ENCODE measurements around the gene SNRPA.
A peak's percentile ranks its signal among the peaks of the same experiment; 100 is the strongest.
"Not testable (repeated sequence)": the region's sequence is repeated elsewhere in the genome, so short reads cannot be mapped to it uniquely, and the experiment has no call there.

SNRPA gene

DNA sequence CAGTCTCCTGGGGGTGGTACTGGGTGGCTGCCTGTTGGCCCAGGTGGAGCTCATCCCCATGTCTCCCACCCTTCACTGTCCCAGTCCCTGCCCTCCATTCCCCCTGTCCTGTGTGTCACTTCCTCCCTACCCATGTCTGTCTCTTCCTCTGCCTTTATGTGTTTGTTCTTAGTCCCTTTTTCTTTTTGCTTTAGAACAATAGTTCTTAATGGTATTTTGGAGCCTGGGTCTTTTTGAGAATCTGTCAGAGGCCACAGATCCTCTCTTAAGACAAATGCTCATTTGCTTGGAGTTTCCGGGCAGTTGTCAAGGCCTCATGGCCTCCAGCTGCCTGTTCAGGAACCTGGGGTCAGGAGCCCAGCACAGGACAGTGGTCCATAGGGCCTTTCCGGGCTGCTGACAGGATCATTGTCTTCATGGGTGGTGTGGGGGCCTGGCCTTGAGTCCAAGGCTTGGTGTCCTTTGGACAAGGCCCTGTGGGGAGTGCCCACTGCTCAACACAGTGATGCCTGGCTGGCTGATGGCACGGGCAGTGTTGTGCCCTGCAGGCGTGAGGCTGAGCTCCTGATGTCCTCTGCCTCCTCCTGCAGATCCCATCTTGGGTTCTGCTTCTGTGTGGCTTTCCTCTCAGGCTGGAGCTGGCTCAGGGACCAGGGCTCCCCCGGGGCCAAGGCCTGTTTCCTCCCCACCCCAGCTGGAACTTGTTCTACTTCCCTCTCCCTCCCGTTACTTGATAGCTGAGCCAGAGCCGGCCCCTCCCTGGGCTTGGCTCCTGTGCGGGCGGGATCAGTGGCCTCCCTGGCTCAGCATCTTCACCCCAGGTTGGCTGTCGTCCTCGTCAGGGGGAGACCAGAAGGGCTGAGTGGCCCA is 51.5 kb downstream of the SNRPA start:
- no peak for DNase-seq

DNA sequence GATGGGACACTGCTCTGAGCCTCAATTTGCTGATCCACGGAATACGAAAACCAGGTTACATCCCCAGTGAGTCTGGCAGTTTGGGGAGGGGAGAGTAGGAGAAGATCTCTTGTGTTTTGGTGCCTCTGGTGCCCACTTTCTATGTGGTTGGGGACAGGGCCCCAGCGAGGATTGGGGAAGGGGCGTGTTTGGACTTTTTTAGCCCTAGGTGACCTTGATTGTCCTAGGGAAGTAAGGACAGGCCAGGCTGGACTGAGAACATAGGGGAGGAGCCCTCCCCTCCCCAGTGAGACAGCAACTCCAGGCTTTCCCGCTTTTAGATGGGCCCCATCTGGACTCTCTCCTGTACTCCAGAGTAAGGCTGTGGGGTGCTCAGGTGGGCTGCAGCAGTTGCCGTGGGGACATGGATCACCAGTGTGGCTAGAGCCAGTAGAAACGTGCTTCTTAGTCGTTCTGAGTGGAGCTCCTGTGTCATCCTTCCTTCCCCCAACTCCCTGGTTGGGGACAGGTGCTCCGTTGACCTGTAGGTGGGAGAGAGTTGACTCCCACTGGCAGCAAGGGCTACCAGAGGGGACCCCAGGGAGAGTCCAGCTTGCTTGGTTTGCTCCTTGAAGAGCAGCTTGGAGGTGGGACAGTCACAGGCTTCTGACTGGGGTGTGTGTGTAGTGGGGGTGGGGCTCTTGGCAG is 52.3 kb downstream of the SNRPA start:
- no peak for DNase-seq

DNA sequence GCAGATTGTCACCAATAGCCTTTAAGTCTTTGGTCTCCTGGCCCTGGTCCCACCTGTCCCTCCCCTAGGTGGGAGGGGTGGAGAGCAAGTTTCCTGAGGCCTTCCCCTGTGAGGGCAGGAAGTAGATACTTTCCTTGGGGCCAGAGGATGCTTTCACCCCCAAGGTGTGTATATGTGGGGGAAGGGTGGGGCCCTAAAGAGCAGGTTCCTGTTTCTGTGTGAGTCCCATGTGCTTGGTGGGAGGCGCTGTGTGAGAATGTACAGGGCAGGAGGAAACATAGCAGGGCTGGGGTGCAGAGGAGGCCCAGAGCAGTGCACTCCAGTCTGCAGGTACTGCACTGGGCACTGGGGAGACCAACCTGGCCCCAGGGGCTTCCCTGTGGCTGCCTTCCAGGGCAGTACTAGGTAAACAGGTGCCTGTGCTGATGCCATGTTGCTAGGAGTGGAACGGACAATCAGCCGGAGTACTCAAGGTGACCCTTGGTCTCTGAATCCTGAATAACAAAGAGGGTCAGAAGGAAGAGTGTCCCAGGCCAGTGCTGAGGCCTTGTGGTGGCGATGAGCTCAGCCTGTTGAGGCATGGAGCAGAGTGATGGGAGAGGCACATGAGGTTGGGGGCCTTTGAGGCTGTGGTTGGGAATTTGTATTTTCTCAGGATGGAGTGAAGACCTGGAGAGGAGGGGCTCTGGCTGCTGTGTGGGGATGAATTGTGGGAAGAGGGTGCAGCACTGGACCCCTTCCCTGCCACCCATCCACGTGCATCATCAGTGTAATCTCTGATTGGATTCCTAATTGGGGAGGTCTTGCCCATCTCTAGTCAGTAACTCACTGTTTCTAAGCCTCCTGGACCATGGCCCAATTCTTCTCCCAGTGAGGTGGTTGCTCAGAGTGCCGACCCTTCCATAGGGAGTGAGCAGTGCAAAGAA is 53.1 kb downstream of the SNRPA start:
- DNase-seq = no peak

DNA sequence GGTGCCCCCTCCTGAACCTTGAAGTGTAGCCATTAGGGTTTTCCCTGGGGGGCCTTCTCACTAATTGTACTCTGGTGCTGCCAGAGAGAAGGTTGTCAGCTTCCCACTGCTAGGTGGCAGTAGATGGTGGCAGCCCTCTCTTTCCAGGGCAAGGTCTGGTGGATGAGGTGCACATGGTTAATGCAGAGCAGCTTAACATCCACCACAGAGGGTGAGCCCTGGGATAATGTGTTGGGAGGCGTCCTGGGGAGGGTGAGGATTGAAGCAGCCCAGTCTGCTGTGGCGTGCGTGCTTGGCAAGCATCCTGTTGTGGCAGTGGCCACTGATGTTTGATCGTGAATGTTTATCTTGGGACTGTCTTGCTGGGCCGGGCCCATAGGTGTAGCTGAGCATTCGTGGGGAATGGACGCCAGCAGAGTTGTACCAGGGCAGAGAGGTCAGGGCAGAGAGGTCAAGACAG is 53.8 kb downstream of the SNRPA start:
- DNase-seq = no peak

DNA sequence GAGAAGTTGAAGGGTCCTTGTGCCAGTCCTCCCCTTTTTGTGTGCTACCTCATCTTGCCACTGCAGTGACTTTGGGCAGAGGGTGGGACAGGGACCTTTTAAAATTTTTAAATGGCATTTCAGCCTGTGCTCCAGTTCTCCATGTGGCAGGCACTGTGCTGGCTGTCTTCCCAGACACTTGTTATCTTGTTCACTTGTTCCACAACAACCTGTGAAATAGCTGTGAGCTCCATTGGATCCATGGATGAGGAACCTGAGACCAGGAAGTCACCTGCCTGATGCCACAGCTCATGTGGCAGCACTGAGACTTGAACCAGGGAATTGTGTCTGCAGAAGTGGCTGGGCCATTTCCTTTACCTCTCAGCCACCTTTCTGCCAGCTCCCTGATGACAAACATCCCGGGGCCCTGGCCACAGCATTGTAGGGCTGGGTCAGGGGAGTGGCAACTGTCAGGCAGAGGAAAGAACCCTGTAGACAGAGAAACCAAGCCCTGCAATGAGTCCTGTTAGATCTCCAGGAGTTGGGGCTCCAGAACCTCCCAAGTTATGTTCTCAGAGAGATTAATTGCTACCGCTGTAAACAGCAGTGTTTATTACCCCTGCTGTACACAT is 54.4 kb downstream of the SNRPA start:
- DNase-seq = no peak

DNA sequence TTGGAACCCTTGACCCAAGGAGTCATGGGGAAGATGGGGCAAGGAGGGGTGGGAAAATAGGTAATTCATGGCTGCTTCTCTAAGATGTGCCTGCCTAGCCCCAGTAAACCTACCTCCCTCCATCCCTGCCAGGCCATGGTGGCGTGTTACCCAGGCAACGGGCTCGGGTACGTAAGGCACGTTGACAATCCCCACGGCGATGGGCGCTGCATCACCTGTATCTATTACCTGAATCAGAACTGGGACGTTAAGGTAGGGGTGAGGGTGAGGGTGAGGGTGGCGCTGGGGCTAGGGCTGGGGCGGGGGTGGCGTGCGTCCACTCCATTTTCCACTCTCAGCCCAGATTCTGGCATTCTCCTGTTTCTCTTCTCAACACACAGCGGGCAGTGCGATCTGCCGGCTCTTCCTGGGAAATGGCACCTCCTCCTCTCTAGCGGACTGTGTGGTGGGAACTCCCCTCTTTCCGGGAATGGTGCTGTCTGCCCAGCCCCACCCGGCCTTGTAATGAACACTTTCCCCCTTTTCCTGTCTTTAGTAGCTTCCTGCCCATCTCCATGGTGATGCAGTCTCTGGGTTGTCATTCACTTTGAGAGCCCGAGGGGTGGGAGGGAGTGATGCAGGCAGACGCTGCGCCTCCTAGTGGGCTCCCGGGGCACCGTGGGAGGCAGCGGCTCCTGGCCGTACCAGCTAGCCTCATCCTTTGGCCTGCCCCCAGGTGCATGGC is 55.6 kb downstream of the SNRPA start:
- DNase-seq = peak; percentile 5

DNA sequence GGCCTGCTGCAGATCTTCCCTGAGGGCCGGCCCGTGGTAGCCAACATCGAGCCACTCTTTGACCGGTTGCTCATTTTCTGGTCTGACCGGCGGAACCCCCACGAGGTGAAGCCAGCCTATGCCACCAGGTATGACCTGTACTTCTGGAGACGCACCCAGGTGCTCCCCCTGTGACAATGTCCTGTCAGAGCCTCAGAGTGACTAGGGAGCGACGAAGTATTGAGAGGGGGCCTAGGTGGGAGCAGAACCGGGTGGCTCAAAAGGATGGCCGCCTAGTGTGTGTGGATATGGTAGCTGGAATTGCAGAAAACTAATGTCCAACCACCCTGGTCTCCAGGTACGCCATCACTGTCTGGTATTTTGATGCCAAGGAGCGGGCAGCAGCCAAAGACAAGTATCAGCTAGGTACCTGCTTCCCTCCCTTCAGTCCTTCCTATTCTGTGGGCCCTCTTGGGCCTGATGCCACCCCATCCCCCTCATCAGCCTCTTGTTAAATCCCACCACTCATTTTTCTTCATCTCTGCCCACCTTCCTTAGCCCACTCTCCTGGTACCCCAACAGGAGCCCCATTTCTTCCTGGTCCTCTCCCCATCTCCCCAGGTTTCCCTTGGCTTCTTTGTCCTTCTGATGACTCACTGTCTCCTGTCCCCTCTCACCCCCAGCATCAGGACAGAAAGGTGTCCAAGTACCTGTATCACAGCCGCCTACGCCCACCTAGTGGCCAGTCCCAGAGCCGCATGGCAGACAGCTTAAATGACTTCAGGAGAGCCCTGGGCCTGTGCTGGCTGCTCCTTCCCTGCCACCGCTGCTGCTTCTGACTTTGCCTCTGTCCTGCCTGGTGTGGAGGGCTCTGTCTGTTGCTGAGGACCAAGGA is 56.4 kb downstream of the SNRPA start:
- no peak for DNase-seq

DNA sequence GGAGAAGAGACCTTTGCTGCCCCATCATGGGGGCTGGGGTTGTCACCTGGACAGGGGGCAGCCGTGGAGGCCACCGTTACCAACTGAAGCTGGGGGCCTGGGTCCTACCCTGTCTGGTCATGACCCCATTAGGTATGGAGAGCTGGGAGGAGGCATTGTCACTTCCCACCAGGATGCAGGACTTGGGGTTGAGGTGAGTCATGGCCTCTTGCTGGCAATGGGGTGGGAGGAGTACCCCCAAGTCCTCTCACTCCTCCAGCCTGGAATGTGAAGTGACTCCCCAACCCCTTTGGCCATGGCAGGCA is 57.0 kb downstream of the SNRPA start:
- DNase-seq = no peak

DNA sequence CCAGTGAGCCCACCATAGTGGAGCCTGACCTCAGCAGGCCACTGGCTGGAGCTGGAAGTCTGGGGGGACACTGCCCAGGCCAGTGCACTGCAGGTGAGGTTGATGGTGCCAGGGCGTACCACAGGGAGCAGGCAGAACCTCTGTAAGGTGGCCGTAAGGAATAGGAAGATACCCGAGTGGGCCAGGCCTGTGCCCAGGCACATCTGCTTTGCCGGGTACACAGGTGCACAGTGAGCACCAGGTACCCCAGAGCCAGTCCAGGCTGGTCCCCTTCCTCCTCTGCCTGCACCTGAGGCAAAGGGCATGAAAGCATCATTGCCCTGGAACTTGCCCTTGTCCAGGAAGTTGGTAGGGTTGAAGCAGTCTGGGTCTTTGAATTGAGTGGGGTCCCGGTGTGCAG is 57.5 kb downstream of the SNRPA start:
- DNase-seq = no peak

DNA sequence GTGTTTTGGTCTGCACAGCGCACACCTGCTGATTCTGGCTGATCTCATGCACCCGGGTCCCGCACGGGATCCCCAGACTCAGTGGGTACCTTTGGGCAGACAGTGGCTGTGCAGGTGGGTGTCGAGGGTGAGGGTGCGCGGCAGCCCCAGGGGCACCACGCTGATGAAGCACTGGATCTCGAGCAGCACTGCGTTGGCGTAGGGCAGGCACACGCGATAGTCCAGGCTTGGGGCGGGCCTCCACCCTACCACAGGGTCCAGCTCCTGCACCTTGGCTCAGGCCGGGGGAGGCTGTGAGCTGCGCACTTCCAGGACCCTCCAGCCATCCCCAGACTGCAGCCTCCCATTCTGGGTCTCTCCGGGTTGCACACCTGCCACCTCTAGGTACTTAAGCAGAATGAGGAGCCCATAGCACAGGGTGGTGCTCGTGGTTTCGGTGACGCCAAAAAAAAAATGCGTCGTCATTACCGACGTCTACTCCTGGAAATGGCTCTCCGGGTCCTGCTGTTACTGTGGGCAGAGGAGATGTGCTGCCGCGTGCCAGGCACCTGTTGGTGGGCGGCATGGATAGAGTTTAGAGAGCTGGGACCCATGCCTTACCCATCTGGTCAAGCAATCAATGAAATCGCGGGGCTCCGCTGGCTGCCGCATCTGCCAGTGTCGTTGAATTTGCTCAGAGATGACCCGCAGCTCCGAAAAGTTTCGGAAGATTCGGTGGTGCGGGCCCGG is 58.5 kb downstream of the SNRPA start:
- no peak for DNase-seq

DNA sequence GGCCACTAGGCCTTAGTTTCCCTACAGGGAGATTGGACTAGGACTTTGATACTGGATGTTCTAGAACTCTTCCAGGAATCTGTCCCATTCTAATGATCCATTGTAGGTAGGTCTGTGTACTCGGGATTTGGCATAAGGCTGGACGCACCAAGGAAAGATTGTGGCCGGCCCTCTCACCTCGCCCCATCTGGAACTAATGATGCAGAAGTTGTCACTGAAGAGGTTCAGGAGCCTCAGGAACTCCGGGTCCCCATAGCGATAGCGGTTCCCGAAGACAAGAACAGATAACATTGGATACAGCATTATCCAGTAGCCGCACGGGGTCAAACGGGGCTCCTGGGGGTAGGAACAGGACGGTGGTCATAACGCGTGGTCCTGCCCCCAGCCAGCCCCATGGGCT is 59.2 kb downstream of the SNRPA start:
- DNase-seq = no peak

DNA sequence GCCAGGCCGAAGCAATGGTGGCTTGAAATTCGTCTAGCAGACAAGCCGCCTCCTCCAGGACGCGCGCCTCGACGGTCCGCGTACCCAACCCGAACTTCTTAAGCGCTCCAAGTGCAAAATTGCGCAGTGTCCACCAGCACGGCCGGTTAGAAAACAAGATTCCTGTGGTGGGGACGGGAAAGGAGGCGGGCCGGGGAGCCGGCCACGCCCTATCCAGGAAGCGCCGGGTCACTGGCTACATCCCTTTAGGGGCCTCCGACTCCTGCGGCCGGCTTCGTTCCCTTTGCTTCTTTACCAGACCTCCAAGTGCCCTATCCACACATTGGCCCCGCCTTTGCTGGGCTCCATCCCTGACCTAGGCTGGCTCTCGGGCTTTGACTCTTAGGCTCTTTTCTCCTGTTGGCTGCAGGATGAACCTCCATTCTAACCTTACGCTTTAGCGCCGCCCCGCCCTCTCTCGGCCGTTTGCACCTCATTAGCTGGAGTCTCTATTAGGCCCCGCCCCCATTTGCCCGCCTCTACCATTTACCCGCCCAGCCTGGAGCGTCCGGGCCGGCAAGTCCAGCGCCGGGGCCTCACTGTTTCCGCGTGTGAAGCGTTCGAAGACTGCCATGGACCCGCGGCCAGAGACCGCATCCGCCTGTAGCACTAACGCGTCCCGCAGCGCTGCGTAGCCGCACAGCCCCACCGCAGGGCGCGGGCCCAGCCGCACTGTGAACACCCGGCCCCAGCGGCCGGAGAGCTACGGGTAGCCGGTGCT is 59.8 kb downstream of the SNRPA start:
- not testable (repeated sequence) for DNase-seq

DNA sequence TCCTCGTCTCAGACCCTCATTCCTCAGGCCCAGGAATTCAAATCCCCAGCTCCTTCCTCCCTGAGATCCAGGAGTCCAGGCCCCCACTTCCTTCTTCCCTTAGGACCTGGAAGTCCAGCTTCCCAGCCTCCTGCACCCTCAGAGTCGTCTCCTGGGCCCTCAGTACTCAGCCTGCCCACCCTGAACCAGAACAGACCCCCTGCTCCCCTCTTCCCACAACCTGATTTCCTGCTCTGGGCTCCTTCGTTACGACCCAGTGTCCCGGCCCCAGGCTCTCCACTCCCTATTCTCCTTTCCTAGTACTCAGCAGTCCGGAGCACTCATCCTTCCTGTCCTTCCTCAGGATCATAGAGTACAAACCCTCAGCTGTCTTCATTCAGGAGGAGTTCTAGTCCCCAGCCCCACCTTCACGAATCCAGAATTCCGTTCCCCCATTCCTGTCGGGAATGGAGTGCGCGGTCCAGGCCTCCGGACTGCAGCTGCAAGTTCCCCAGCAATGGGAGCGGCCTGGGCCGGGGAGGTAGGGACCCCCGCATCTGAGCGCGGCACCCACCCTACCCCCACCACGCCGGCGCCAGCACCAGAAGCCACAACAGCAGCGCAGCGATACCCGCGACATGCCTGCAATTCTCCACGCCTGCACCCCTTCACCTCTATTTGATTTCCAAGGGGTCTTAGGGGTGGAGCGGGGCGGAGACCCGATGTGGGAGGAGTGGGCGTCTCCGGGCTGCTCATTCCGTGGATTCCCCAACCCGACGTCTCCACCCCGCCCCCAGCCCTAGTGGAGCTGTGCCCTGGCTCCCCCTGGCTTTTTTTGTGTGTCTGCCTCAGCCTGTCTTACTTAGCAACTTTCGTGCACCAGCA is 60.7 kb downstream of the SNRPA start:
- DNase-seq = no peak

DNA sequence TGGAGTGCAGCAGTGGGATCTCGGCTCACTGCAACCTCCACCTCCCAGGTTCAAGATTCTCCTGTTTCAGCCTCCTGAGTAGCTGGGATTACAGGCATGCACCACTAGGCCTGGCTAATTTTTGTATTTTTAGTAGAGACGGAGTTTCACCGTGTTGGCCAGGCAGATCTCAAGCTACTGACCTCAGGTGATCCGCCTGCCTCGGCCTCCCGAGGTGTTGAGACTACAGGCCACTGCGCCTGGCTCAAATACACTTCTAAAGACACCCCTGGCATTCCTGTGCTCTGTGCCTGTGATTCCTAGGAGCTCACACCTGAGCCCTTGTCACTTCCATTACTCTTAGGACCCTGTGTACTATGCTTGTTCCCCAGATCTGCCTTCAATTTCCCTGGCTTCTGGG is 61.6 kb downstream of the SNRPA start:
- DNase-seq = not testable (repeated sequence)

DNA sequence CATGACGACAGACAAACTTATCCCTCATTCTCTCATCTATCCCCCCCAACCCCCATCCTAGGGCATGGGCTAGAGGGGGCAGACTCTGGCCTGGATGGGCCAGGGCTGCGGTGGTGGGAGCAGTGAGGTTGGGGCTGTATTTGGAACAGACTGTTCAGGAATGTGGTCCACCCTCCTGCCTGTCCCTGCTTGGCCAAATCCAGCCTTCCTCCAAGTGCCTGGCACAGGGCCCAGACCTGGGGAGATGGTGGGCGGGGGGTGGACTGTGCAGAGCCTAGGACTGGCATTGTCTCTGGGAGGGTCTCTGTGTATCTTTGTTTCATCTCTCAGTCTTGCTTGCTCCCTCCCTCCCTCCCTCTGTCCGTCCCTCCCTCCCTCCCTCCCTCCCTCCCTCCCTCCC is 62.2 kb downstream of the SNRPA start:
- DNase-seq = no peak
